B cell (primary cell): Measurements from ENCODE around the gene LIME1. TPM values are rescaled to one million over a fixed set of nuclear protein-coding genes. Genes with fewer than 3 reads are reported as not detected.

Experiments used
- ATAC-seq: fragments of 200-7000 bp; cut with Tn5 transposase; one replicate; pipeline ENCODE4 v1.10.0; 2021; ENCODE audit warnings: low read depth, mild to moderate bottlenecking, moderate number of reproducible peaks, moderate library complexity
- CTCF ChIA-PET: fragments of 350-600 bp; sonication (Branson Sonifier 250); formaldehyde crosslinking; loops from one replicate; lab custom pipeline; 2021; ENCODE audit warnings: antibody characterized with exemption, inconsistent platforms; lab: Charles Lee
- POLR2A ChIA-PET: fragments of 350-600 bp; sonication (Branson Sonifier 250); formaldehyde crosslinking; loops from one replicate; lab custom pipeline; 2021; ENCODE audit warnings: antibody characterized with exemption; lab: Charles Lee
- DNase-seq: peaks from one replicate; pipeline ENCODE4 v3.0.0; 2013
- H2AFZ ChIP-seq: 2 replicates; pipeline ENCODE4 v1.6.1; 2012; ENCODE audit warnings: mild to moderate bottlenecking, low read depth, low read length; ENCODE audit not compliant: insufficient read depth, poor library complexity, severe bottlenecking
- H3K27ac ChIP-seq, 2 donors: 1 replicate in 1 of 2; 2 replicates in 1 of 2; pipeline ENCODE4 v1.5.1; 2012 to 2013; ENCODE audit warnings: low read length in 2 of 2, mild to moderate bottlenecking in 2 of 2, moderate library complexity in 1 of 2
- H3K27me3 ChIP-seq, 4 experiments: fragments of 200-600 bp in 1 of 4; sonication (generic) in 1 of 4; replicated peaks in 1 of 4; 1 replicate in 2 of 4; 2 replicates in 2 of 4; pipeline versions ENCODE4 v1.6.1 to v1.7.0; 2013 to 2016; ENCODE audit warnings: low read length in 3 of 4, mild to moderate bottlenecking in 2 of 4, mixed read lengths in 1 of 4, moderate library complexity in 1 of 4; ENCODE audit not compliant: insufficient read depth in 4 of 4, control insufficient read depth in 3 of 4; ENCODE audit errors: control extremely low read depth in 1 of 4
- H3K36me3 ChIP-seq, 2 experiments: replicated peaks in 1 of 2; 1 replicate in 1 of 2; 2 replicates in 1 of 2; pipeline versions ENCODE4 v1.6.1 to v1.7.1; 2013; ENCODE audit warnings: low read length in 1 of 2; ENCODE audit not compliant: insufficient read depth in 2 of 2, control insufficient read depth in 1 of 2; ENCODE audit errors: control extremely low read depth in 1 of 2, extremely low read depth in 1 of 2
- H3K4me1 ChIP-seq, 2 donors: fragments of 200-600 bp in 1 of 2; sonication (generic) in 1 of 2; 1 replicate in 1 of 2; 2 replicates in 1 of 2; pipeline versions ENCODE4 v1.5.1 to v1.6.1; 2013 to 2017; ENCODE audit warnings: low read length in 2 of 2; ENCODE audit not compliant: control insufficient read depth in 2 of 2, insufficient read depth in 2 of 2
- H3K4me2 ChIP-seq: replicated peaks from 2 replicates; pipeline ENCODE3; 2012; ENCODE audit warnings: mild to moderate bottlenecking, low read depth, low read length; ENCODE audit not compliant: poor library complexity, severe bottlenecking
- H3K4me3 ChIP-seq, 5 experiments: fragments of 200-600 bp in 1 of 5; sonication (generic) in 1 of 5; 1 replicate in 3 of 5; 2 replicates in 2 of 5; pipeline versions ENCODE4 v1.5.1 to v1.7.0; 2011 to 2016; ENCODE audit warnings: low read length in 4 of 5, mild to moderate bottlenecking in 4 of 5, low read depth in 2 of 5, control low read depth in 1 of 5, moderate library complexity in 1 of 5; ENCODE audit not compliant: insufficient read depth in 1 of 5; ENCODE audit errors: control extremely low read depth in 1 of 5, extremely low read depth in 1 of 5
- H3K79me2 ChIP-seq: fragments of 200-600 bp; sonication (generic); one replicate; pipeline ENCODE4 v1.6.0; 2016; ENCODE audit warnings: low read length; ENCODE audit not compliant: control insufficient read depth, insufficient read depth
- H3K9ac ChIP-seq: fragments of 200-600 bp; sonication (generic); 2 replicates; pipeline ENCODE4 v1.6.1; 2017; ENCODE audit warnings: mild to moderate bottlenecking, low read length, moderate library complexity
- H3K9me3 ChIP-seq, 3 donors: one replicate each; pipeline versions ENCODE4 v1.6.1 to v1.7.1; 2013; ENCODE audit warnings: low read length in 2 of 3; ENCODE audit not compliant: control insufficient read depth in 2 of 3, insufficient read depth in 1 of 3; ENCODE audit errors: control extremely low read depth in 1 of 3
- H4K20me1 ChIP-seq: 2 replicates; pipeline ENCODE4 v1.6.0; 2012; ENCODE audit warnings: mild to moderate bottlenecking, low read length; ENCODE audit not compliant: insufficient read depth, control insufficient read depth, poor library complexity, severe bottlenecking
- H3K27ac Mint-ChIP-seq: one replicate; pipeline ENCODE4 v1.8.0; 2021; ENCODE audit warnings: mixed read lengths
- H3K27me3 Mint-ChIP-seq: one replicate; pipeline ENCODE4 v1.8.0; 2021; ENCODE audit warnings: mixed read lengths
- H3K4me1 Mint-ChIP-seq: one replicate; pipeline ENCODE4 v1.8.0; 2021; ENCODE audit warnings: mixed read lengths
- H3K4me3 Mint-ChIP-seq: one replicate; pipeline ENCODE4 v1.8.0; 2021; ENCODE audit warnings: mixed read lengths
- H3K9me3 Mint-ChIP-seq: one replicate; pipeline ENCODE4 v1.8.0; 2022; ENCODE audit warnings: mixed read lengths; ENCODE audit not compliant: insufficient read depth
- CTCF ChIP-seq: fragments of 200-600 bp; IDR thresholded peaks from one replicate; pipeline ENCODE4 v1.8.0; 2022; ENCODE audit warnings: antibody characterized with exemption, mild to moderate bottlenecking
- EZH2 ChIP-seq: IDR thresholded peaks from 2 replicates; pipeline ENCODE4 v1.6.1; 2012; ENCODE audit warnings: borderline replicate concordance, low read depth, mild to moderate bottlenecking, moderate library complexity, low read length; ENCODE audit not compliant: insufficient read depth, poor library complexity, severe bottlenecking
- WGBS: methylation state at CpG from one replicate; pipeline ENCODE4 v1.1.5; 2013; ENCODE audit warnings: missing lambda C conversion rate; ENCODE audit not compliant: insufficient coverage; 5-methylcytosine and 5-hydroxymethylcytosine counted together
- intact Hi-C: fragments of 100-400 bp; cut with micrococcal nuclease; formaldehyde crosslinking; loops from one replicate; pipeline ENCODE4 v1.10.0; 2022
- polyA plus RNA-seq: library from polyadenylated mRNA; depleted of rRNA; stranded (reverse); fragments of >200 nt; gene quantifications from 2 replicates; pipeline ENCODE4 v1.2.3, GENCODE V29; 2012
- total RNA-seq, 2 donors: library from RNA; stranded (reverse); fragments of 120-200 nt in 1 of 2; gene quantifications; 1 replicate in 1 of 2; 2 replicates in 1 of 2; pipeline versions ENCODE4 v1.2.3 to v1.2.4, GENCODE V29; 2013 to 2022

The LIME1 gene
- total and polyA plus RNA-seq, 2 donors (not counting 1 experiment from before 2014, with no cell fraction given): 14.5 to 95.2 TPM

- intact Hi-C loops: no loop called here
- Histone ChIP-seq H3K36me3 (no peaks in the 10 kb centered on the region), H3K9ac (no peak overlapping the region), H3K9me3 (no peaks in the 10 kb centered on the region), H3K27ac (no peak overlapping the region), H3K27me3 (no peaks in the 10 kb centered on the region), H3K4me2 (no peak overlapping the region), H3K79me2 (no peaks in the 10 kb centered on the region), H3K4me1 (no peaks in the 10 kb centered on the region), H4K20me1 (no peaks in the 10 kb centered on the region), H3K4me3 (no peak overlapping the region), H2AFZ (no peak overlapping the region)
- ChIA-PET POLR2A (no interaction called here), CTCF (no interaction called here)
- 90% methylated on average over 13 of the region's 16 CpGs for WGBS
- H3K27me3 Mint-ChIP-seq: peaks cover 4% of the 10 kb centered on the region
- no peak overlapping the region for H3K27ac Mint-ChIP-seq
- ATAC-seq (no peak), DNase-seq (no peak)
- H3K4me3 Mint-ChIP-seq: no peak overlapping the region
- H3K9me3 Mint-ChIP-seq: no peaks in the 10 kb centered on the region
- no peaks in the 10 kb centered on the region for H3K4me1 Mint-ChIP-seq
- TF ChIP-seq EZH2: no peak
- no peak for TF ChIP-seq CTCF
Measured at GRCh38 chr20:63765082-63765873, 28.8 kb downstream of the LIME1 start.

GRCh38 chr20:63765902-63766301 lies 29.4 kb downstream of the LIME1 start:
- no peak for TF ChIP-seq CTCF
- no peak for TF ChIP-seq EZH2
- H3K79me2 ChIP-seq: no peaks in the 10 kb centered on the region
- H3K36me3 ChIP-seq: no peaks in the 10 kb centered on the region
- no peak overlapping the region for H3K9ac ChIP-seq
- H3K27ac ChIP-seq: no peak overlapping the region
- no peak overlapping the region for H3K4me3 Mint-ChIP-seq
- no peak overlapping the region for H3K27ac Mint-ChIP-seq
- ChIA-PET POLR2A (interaction anchor here (0.7 kb wide), 1 partner anchor 29 kb away, joined by 6 read pairs; the partner anchor contains the start of gene LIME1), CTCF (interaction anchor here (0.7 to 1.1 kb wide), 2 partner anchors 19 to 95 kb away, joined by 3 read pairs; partner anchors contain the start of gene ABHD16B)
- intact Hi-C loops: no loop called here
- H3K4me2 ChIP-seq: no peak overlapping the region
- ATAC-seq: no peak
- no peak overlapping the region for H2AFZ ChIP-seq
- DNase-seq: no peak
- no peaks in the 10 kb centered on the region for H3K9me3 ChIP-seq
- no peaks in the 10 kb centered on the region for H3K9me3 Mint-ChIP-seq
- H3K27me3 Mint-ChIP-seq: peaks cover 4% of the 10 kb centered on the region
- H3K27me3 ChIP-seq: no peaks in the 10 kb centered on the region
- H3K4me1 ChIP-seq: no peaks in the 10 kb centered on the region
- H3K4me1 Mint-ChIP-seq: no peaks in the 10 kb centered on the region
- no peak overlapping the region for H3K4me3 ChIP-seq
- 94% methylated on average over 5 of the region's 7 CpGs for WGBS
- no peaks in the 10 kb centered on the region for H4K20me1 ChIP-seq
